HG02798 (cell line): ENCODE data around the gene UGT1A5.
"Not testable (repeated sequence)": the region's sequence is repeated elsewhere in the genome, so short reads cannot be mapped to it uniquely, and the experiment has no call there.

Experiments
- ATAC-seq: cut with Tn5 transposase; IDR thresholded peaks from one replicate; pipeline ENCODE4 v1.9.1; 2021; ENCODE audit warnings: mild to moderate bottlenecking; ENCODE audit not compliant: unreplicated experiment, poor library complexity

UGT1A5 gene

DNA sequence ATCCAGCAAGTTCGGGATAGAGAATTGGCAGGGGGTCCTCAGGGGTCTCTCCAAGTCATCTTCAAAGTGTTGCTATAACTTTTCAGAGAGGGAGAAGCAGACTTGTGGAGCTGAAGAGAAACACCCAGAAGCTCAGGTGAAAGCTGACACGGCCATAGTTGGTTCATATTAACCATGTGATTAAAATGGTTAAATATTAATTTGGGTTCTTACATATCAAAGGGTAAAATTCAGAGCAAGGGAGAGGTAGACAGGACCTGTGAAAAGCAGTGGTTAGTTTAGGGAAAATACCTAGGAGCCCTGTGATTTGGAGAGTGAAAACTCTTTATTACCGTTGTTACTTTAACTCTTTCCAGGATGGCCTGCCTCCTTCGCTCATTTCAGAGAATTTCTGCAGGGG lies 20.1 kb upstream of the UGT1A5 start, which contains the start of gene UGT1A6:
TSS of gene UGT1A6 (plus strand) at position 243 of the 400 bp plus-strand sequence. CDS start at position 358, 115 bp downstream.
- ATAC-seq = no peak

DNA sequence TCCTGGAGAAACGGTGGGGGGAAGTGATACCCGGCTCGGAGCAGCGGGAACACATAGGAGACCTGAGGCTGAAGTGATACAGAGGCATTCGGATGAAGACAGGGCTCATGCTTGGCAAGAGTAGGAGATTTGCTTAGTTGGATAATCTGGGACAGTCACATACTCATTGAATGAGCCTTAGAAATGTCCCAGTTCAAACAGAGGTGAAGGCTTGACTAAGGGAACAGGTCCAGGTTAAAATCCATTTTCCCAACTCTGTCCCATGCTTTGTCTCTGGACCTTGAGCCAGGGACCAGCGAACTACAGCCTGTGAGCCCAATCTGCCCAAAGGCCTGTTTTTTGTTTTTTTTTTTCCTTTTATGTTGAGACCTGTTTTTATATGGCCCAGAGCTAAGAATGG lies 18.7 kb upstream of the UGT1A5 start:
- no peak for ATAC-seq

- no peak for ATAC-seq
These were observed 14.0 kb upstream of the UGT1A5 start for GRCh38 chr2:233698740-233699139.

- ATAC-seq = no peak
These were observed 13.2 kb upstream of the UGT1A5 start for GRCh38 chr2:233699424-233700027.

DNA sequence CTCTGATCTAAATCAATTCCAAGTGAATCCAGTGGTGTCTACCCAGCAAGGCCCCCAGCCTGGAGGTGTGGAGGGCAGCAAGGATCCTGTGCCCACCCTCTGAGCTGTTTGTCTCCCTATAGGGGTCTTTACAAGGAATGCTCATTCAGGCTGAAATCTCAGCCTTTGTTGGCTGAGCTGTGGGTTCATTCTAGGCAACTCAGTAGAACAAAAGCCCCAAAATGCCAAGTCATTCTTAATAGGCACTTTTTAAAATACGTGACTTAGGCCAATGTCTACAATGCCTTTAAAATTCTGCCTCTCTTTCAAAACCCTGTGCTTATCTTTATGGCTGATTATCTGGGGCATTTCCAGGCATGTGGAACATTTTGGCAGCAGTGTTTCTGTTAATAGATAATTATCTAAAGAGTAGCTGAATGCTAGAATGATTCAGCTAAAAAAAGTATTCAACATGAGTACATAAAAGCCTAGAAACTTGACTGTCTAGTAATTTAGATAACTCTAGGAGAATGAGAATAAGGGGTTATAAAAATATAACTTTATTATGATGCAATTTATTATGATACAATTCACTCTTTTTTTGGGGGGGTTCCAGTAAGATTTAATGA lies 12.6 kb upstream of the UGT1A5 start:
- no peak for ATAC-seq

DNA sequence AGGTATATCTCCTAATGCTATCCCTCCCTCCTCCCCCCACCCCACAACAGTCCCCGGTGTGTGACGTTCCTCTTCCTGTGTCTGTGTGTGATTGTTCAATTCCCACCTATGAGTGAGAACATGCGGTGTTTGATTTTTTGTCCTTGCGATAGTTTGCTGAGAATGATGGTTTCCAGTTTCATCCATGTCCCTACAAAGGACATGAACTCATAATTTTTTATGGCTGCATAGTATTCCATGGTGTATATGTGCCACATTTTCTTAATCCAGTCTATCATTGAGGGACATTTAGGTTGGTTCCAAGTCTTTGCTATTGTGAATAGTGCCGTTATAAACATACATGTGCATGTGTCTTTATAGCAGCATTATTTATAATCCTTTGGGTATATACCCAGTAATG lies 11.9 kb upstream of the UGT1A5 start:
- not testable (repeated sequence) for ATAC-seq

- ATAC-seq = no peak
These were observed 10.5 kb upstream of the UGT1A5 start for GRCh38 chr2:233702238-233702637.

DNA sequence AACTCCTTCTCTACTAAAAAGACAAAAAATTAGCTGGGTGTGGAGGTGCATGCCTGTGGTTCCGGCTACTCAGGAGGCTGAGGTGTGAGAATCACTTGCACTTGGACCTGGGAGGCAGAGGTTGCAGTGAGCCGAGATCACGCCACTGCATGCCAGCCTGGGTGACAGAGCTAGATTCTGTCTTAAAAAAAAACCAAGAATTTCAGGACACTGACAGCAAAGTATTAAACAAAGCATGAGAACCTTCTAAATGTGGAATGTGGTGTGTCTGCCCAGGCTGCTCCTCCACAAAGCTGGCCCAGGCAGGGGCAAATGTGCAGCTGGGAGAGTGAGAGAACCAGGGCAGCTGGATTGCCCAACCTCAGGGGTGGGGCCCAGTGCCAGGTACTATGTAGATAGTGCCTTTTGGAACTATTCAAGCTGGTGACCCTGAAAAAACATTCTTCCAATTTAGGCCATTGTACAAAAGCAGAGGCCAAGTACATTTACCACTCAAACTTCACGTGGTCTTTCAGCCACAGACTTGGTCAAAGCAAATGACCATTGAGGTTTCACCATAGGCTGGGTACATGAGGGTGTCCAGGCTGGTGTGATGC lies 6.7 kb upstream of the UGT1A5 start:
- ATAC-seq = no peak

GRCh38 chr2:233706720-233707119 lies 6.0 kb upstream of the UGT1A5 start:
- ATAC-seq = no peak

DNA sequence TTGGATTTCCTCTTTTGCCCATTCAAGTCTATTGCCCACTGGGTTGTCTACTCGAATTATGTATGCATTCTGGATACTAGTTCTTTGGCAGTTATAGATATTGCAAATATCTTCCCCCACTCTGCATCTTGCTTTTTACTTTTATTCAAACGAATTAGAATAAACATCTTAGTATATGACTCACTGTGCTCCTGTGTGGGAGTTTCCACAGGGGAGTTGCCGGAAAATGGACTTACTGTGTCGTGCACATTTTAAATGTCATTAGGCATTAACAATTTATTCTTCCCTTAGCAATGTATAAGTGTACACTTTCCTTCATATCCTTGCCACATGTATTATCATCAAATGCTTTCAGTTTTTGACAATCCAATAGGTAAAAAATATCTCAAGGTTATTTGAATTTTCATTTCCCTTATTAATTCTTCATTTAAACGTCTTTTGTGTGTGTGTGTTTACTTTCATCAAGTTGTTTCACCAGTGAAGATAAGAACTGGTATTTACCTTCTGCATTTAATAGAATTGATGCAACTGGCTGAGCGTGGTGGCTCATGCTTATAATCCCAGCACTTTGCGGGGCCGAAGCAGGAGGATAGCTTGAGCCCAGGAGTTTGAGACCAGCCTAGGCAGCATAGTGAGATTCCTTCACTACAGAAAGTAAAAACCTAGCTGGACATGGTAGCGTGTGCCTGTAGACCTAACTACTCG lies 4.6 kb upstream of the UGT1A5 start:
- no peak for ATAC-seq

DNA sequence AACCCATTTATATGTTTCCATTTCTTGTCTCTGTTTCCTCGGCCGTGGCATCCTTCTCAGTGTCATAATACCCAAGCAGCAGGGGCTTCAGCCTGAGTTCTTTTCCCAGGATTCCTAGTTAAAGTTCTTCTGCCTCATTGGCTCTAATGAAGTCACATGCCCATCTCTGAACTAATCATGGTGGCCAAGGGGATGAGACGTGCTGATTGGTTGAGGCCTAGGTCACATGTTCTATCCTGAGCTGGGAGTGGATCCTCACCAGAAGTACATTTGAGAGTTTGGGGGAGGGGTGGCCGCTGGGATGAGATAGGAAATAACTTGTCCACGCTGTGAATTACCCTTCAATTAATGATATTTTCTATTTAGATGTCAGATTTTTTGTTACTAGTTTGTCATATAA lies 3.8 kb upstream of the UGT1A5 start:
- no peak for ATAC-seq

DNA sequence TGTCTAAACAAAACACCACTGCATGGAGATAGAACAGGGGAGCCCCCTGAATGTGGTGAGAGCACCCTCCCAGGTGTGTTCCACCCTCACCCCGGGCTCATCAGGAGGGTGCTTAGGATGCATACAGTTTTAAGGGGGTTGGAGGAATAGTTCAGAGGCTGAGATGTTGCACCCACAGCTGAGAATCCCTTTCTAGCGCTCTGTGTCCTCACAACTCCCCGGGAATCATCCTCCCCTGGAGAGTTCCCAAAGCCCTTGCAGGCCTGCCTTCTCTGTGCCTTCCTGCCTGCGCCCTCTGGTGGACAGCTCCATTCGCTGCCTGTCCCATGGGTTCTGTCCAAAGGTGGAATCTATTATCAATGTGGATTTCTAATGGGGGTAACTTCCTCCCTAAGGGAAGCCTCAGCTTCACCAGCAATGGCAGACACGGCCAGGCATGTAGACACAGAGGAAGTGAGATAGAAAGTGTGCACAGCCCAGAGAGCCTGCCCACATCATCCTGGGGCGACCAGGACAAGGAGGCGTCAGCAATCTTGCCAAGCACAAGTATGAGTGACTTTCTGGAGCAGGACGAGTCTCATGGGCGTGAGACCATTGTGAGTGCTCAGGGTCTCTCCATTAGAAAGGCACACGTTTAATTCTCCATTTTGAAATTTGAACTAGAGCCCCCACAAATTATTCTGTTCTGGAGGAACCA lies 1.2 kb upstream of the UGT1A5 start:
- peak; percentile 68 for ATAC-seq

- no peak for ATAC-seq
These were observed 532 bp downstream of the UGT1A5 start for GRCh38 chr2:233713262-233713615.

DNA sequence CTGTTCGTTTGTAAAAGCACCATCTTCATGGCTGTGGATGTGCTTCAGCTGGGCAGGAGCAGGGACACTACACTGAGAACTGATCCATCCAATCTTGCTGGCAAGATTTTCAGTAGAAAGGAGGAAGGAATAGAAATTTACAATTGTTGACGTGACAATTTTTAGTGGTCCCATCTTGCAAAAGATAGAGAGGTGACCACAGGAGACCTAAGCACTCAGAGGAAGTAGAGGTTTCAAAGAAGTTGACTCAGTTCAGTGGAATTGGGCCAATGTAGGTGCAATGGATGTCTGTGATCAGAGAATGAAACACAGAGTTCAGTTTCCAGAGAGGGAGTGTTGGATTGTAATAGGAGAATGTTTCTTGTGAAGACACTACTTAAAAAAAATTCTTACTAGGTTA lies 1.4 kb downstream of the UGT1A5 start:
- no peak for ATAC-seq

- ATAC-seq = no peak
These were observed 5.8 kb downstream of the UGT1A5 start, which contains the start of gene UGT1A4 for GRCh38 chr2:233718552-233718951. UGT1A4 (plus strand) TSS chr2:233718736; CDS start chr2:233718821, 85 bp downstream.

DNA sequence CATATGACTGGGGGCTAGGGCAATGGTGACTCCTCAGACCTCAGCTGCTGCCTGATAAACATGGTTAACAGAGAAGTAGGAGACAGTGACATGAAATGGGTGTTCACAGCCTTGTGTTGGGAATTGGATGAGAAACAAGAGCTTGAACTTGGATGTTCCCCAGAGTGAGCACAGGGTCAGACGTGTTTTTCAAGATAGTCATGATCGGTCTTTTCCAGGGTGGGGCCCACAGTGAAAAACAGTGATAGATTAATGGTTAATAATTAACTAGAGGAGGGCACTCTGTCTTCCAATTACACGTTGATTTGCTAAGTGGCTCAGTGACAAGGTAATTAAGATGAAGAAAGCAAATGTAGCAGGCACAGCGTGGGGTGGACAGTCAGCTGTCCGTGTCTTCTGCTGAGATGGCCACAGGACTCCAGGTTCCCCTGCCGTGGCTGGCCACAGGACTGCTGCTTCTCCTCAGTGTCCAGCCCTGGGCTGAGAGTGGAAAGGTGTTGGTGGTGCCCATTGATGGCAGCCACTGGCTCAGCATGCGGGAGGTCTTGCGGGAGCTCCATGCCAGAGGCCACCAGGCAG lies 16.1 kb downstream of the UGT1A5 start, which contains the start of gene UGT1A3:
TSS of gene UGT1A3 (plus strand) at position 320 of the 579 bp plus-strand sequence. CDS start at position 405, 85 bp downstream.
- ATAC-seq = no peak

- not testable (repeated sequence) for ATAC-seq
These were observed 24.4 kb downstream of the UGT1A5 start for GRCh38 chr2:233736868-233737653.

- no peak for ATAC-seq
These were observed 28.2 kb downstream of the UGT1A5 start for GRCh38 chr2:233740870-233741269.

DNA sequence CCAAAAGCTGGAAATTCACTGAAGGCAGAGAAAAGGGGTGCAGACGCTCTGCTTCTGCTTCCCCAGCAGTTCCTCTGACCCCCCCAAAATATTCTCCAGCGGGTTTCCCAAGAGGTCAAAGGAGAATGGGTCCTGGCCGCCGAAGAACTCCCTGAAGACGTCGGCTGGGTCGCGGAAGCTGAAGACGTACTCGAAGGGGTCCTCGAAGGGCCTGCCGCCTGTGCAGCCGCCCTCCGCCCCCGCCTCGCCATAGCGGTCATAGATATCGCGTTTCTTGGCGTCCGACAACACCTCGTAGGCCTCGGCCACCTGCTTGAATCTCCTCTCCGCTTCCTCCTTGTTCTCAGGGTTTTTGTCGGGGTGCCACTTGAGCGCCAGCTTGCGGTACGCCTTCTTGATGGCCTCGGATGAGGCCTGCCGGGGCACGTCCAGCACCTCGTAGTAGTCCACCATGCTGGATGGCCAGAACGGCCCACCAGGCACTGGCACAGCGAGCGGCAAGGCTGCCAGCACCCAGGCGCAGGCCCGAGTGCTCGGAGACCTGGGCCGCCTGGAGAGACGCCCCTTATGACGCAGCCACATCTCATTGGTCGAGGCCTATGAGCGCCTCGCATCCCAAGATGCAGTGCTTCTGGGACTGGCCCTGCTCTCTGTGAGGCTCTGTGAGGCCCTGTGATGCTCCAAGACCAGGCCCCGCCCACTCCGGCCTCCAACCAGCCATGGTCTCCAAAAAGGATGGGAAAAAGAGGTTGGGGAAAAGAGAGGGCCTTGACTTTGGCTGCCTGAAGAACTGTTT lies 31.0 kb downstream of the UGT1A5 start:
- ATAC-seq = no peak
